ENCODE results near the gene MYOZ3.

DNA sequence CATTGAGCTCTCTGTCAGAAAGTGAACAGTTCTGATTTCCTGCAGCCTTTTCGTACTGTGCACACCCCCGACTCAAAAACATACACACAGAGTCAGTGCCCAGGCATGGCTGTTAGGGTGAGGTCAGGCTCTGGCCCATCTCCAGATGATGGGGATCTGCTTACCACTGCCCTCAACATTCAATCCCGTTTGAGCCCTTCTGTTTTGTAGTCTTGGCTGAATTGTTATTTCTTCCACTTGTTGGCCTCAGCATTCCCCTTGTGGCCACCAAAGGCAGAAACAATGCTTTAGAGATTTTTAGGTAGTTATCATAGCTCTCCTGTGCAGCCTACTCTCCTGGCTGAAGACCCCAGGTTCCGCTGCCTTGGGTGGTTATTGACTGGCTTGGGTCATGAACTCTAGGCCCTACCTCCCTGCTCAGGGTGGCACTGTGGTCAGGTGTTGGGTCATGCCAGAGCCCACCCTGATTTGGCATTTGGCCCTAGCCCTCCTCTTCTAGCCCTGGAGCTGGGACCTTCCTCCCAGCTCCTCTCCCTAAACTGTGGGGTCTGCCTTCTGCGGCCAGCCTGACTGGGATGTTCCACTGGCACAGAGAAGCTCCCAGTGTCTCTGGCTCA lies 7.8 kb upstream of the MYOZ3 start:
- TF ChIP-seq, protein P1, sequence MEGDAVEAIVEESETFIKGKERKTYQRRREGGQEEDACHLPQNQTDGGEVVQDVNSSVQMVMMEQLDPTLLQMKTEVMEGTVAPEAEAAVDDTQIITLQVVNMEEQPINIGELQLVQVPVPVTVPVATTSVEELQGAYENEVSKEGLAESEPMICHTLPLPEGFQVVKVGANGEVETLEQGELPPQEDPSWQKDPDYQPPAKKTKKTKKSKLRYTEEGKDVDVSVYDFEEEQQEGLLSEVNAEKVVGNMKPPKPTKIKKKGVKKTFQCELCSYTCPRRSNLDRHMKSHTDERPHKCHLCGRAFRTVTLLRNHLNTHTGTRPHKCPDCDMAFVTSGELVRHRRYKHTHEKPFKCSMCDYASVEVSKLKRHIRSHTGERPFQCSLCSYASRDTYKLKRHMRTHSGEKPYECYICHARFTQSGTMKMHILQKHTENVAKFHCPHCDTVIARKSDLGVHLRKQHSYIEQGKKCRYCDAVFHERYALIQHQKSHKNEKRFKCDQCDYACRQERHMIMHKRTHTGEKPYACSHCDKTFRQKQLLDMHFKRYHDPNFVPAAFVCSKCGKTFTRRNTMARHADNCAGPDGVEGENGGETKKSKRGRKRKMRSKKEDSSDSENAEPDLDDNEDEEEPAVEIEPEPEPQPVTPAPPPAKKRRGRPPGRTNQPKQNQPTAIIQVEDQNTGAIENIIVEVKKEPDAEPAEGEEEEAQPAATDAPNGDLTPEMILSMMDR (IDR thresholded peaks at IDR 0.05; ENCODE audit: low read depth, low read length, missing input control) = no peak
- TF ChIP-seq YY1 (IDR thresholded peaks at IDR 0.05) (no peak), HNF4A (conservative IDR thresholded peaks at IDR 0.05) (no peak), JUND (IDR thresholded peaks at IDR 0.05) (no peak), GABPA (IDR thresholded peaks at IDR 0.05 in 1 of 2, conservative IDR thresholded peaks at IDR 0.05 in 1 of 2) (no peak), RXRA (IDR thresholded peaks at IDR 0.05) (no peak), RAD21 (IDR thresholded peaks at IDR 0.05) (peak in 1 of 2 donors; percentile 21)
- TF ChIP-seq, protein P2, sequence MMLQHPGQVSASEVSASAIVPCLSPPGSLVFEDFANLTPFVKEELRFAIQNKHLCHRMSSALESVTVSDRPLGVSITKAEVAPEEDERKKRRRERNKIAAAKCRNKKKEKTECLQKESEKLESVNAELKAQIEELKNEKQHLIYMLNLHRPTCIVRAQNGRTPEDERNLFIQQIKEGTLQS (IDR thresholded peaks at IDR 0.05) = no peak
- TF ChIP-seq, protein P3, sequence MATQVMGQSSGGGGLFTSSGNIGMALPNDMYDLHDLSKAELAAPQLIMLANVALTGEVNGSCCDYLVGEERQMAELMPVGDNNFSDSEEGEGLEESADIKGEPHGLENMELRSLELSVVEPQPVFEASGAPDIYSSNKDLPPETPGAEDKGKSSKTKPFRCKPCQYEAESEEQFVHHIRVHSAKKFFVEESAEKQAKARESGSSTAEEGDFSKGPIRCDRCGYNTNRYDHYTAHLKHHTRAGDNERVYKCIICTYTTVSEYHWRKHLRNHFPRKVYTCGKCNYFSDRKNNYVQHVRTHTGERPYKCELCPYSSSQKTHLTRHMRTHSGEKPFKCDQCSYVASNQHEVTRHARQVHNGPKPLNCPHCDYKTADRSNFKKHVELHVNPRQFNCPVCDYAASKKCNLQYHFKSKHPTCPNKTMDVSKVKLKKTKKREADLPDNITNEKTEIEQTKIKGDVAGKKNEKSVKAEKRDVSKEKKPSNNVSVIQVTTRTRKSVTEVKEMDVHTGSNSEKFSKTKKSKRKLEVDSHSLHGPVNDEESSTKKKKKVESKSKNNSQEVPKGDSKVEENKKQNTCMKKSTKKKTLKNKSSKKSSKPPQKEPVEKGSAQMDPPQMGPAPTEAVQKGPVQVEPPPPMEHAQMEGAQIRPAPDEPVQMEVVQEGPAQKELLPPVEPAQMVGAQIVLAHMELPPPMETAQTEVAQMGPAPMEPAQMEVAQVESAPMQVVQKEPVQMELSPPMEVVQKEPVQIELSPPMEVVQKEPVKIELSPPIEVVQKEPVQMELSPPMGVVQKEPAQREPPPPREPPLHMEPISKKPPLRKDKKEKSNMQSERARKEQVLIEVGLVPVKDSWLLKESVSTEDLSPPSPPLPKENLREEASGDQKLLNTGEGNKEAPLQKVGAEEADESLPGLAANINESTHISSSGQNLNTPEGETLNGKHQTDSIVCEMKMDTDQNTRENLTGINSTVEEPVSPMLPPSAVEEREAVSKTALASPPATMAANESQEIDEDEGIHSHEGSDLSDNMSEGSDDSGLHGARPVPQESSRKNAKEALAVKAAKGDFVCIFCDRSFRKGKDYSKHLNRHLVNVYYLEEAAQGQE (IDR thresholded peaks at IDR 0.05) = no peak

Data from liver (tissue), 3 donors.